HL-60 (cell line): ENCODE measurements around the gene TAOK3.

Source experiments
- GABPA ChIP-seq: IDR thresholded peaks from 2 replicates; pipeline ENCODE4 v1.6.1; 2012; ENCODE audit warnings: low read depth
- POLR2AphosphoS5 ChIP-seq: IDR thresholded peaks from 2 replicates; pipeline ENCODE4 v1.6.1; 2012; ENCODE audit warnings: low read depth
- REST ChIP-seq: IDR thresholded peaks from 2 replicates; pipeline ENCODE4 v1.6.1; 2012; ENCODE audit warnings: low read depth; ENCODE audit not compliant: insufficient replicate concordance
- TF ChIP-seq, protein P1 (sequence below): IDR thresholded peaks from one replicate; pipeline ENCODE4 v1.5.1; 2011; ENCODE audit warnings: low read length, control low read depth, inconsistent platforms; ENCODE audit not compliant: insufficient read depth

- TF ChIP-seq, protein P1, sequence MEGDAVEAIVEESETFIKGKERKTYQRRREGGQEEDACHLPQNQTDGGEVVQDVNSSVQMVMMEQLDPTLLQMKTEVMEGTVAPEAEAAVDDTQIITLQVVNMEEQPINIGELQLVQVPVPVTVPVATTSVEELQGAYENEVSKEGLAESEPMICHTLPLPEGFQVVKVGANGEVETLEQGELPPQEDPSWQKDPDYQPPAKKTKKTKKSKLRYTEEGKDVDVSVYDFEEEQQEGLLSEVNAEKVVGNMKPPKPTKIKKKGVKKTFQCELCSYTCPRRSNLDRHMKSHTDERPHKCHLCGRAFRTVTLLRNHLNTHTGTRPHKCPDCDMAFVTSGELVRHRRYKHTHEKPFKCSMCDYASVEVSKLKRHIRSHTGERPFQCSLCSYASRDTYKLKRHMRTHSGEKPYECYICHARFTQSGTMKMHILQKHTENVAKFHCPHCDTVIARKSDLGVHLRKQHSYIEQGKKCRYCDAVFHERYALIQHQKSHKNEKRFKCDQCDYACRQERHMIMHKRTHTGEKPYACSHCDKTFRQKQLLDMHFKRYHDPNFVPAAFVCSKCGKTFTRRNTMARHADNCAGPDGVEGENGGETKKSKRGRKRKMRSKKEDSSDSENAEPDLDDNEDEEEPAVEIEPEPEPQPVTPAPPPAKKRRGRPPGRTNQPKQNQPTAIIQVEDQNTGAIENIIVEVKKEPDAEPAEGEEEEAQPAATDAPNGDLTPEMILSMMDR: no peak
- TF ChIP-seq POLR2AphosphoS5 (no peak), REST (no peak), GABPA (no peak)
These were observed 37.7 kb downstream of the TAOK3 start for GRCh38 chr12:118334939-118335567.
